HEK293 (cell line): ENCODE data around the gene ERFE.

Experiments used
- CTCF ChIA-PET: fragments of 350-600 bp; formaldehyde crosslinking; extraction: SDS; loops from one replicate; lab custom pipeline; 2021; ENCODE audit warnings: antibody characterized with exemption; lab: Yijun Ruan, JAX
- POLR2A ChIA-PET: fragments of 300-600 bp; formaldehyde crosslinking; extraction: SDS; loops from one replicate; lab custom pipeline; 2020; ENCODE audit warnings: antibody characterized with exemption, inconsistent platforms; lab: Yijun Ruan, JAX
- H3K27ac ChIP-seq: fragments of 200-500 bp; sonication (Bioruptor generic); 2 replicates; pipeline ENCODE4 v1.5.1; 2014; ENCODE audit warnings: low read depth, low read length, control low read depth, inconsistent platforms; ENCODE audit errors: extremely low read depth
- H3K36me3 ChIP-seq, 2 experiments: fragments of 200-500 bp in 1 of 2; sonication (Bioruptor generic) in 1 of 2; 1 replicate in 1 of 2; 2 replicates in 1 of 2; pipeline ENCODE4 v1.5.1; 2014 to 2017; ENCODE audit warnings: inconsistent platforms in 2 of 2, low read length in 2 of 2; ENCODE audit not compliant: control insufficient read depth in 2 of 2, insufficient read depth in 1 of 2
- H3K4me1 ChIP-seq: fragments of 200-500 bp; sonication (Bioruptor generic); 2 replicates; pipeline ENCODE4 v1.5.1; 2014; ENCODE audit warnings: mild to moderate bottlenecking, low read length, inconsistent platforms; ENCODE audit not compliant: control insufficient read depth, insufficient read depth
- H3K4me3 ChIP-seq: 2 replicates; pipeline ENCODE4 v1.5.1; 2011; ENCODE audit warnings: low read depth, mild to moderate bottlenecking, control low read depth, low read length, moderate library complexity
- H3K9me3 ChIP-seq: fragments of 200-500 bp; sonication (Bioruptor generic); 2 replicates; pipeline ENCODE4 v1.5.1; 2014; ENCODE audit warnings: low read depth, low read length, inconsistent platforms; ENCODE audit not compliant: control insufficient read depth, insufficient read depth
- CTCF ChIP-seq: fragments of 450-650 bp; formaldehyde crosslinking; IDR thresholded peaks from 2 replicates; pipeline ENCODE4 v1.5.1; 2016; ENCODE audit warnings: missing biosample characterization, missing genetic modification characterization
- HOXA7 ChIP-seq: sonication (generic); formaldehyde crosslinking; IDR thresholded peaks from 2 replicates; pipeline ENCODE4 v1.8.1; 2022; ENCODE audit warnings: missing genetic modification reagents, borderline replicate concordance
- ZFP69B ChIP-seq: fragments of 450-650 bp; formaldehyde crosslinking; IDR thresholded peaks from 2 replicates; pipeline ENCODE4 v1.5.1; 2016; ENCODE audit warnings: missing biosample characterization, missing genetic modification characterization
- ZNF10 ChIP-seq: fragments of 450-650 bp; formaldehyde crosslinking; IDR thresholded peaks from 2 replicates; pipeline ENCODE4 v1.5.1; 2017; ENCODE audit warnings: missing biosample characterization, missing genetic modification characterization
- ZNF114 ChIP-seq: fragments of 450-650 bp; formaldehyde crosslinking; IDR thresholded peaks from 2 replicates; pipeline ENCODE4 v1.5.0; 2017; ENCODE audit warnings: missing biosample characterization, missing genetic modification characterization
- ZNF335 ChIP-seq: fragments of 450-650 bp; formaldehyde crosslinking; conservative IDR thresholded peaks from 2 replicates; pipeline ENCODE4 v1.5.1; 2016; ENCODE audit warnings: missing biosample characterization, missing genetic modification characterization
- ZNF341 ChIP-seq: fragments of 450-650 bp; formaldehyde crosslinking; IDR thresholded peaks from 2 replicates; pipeline ENCODE4; 2016; ENCODE audit warnings: low read depth, missing biosample characterization, missing genetic modification characterization
- ZNF416 ChIP-seq: fragments of 450-650 bp; formaldehyde crosslinking; IDR thresholded peaks from 2 replicates; pipeline ENCODE4 v1.5.1; 2016; ENCODE audit warnings: missing biosample characterization, missing genetic modification characterization
- ZNF561 ChIP-seq: fragments of 450-650 bp; IDR thresholded peaks from 2 replicates; pipeline ENCODE4 v1.5.1; 2018; ENCODE audit warnings: missing biosample characterization, missing genetic modification characterization, borderline replicate concordance
- ZSCAN18 ChIP-seq: fragments of 450-650 bp; formaldehyde crosslinking; IDR thresholded peaks from 2 replicates; pipeline ENCODE4 v1.5.1; 2016; ENCODE audit warnings: missing biosample characterization, missing genetic modification characterization
- TF ChIP-seq, protein P1 (sequence below): fragments of 450-650 bp; formaldehyde crosslinking; IDR thresholded peaks from 2 replicates; pipeline ENCODE4 v1.5.1; 2017; ENCODE audit warnings: missing biosample characterization, missing genetic modification characterization

ERFE gene

GRCh38 chr2:238152771-238153688 is 5.7 kb upstream of the ERFE start:
- H3K27ac ChIP-seq, result no peak overlapping the region
- TF ChIP-seq ZNF561 (tag by site-specific recombination) (no peak), CTCF (tag by site-specific recombination) (peak; percentile 50), ZNF416 (tag by site-specific recombination) (no peak), ZNF341 (tag by site-specific recombination) (no peak), HOXA7 (CRISPR knock-in tag) (no peak)
- TF ChIP-seq, protein P1, sequence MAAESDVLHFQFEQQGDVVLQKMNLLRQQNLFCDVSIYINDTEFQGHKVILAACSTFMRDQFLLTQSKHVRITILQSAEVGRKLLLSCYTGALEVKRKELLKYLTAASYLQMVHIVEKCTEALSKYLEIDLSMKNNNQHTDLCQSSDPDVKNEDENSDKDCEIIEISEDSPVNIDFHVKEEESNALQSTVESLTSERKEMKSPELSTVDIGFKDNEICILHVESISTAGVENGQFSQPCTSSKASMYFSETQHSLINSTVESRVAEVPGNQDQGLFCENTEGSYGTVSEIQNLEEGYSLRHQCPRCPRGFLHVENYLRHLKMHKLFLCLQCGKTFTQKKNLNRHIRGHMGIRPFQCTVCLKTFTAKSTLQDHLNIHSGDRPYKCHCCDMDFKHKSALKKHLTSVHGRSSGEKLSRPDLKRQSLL (tag by site-specific recombination), result no peak
- CTCF ChIA-PET, result interaction anchor here (0.6 to 1.0 kb wide), 4 partner anchors 76 to 277 kb away, joined by 3 to 4 read pairs (median 3); no protein-coding TSS in a partner anchor
- no peaks in the 10 kb centered on the region for H3K9me3 ChIP-seq
- POLR2A ChIA-PET, result no interaction called here
- no peak overlapping the region for H3K4me3 ChIP-seq
- no peaks in the 10 kb centered on the region for H3K4me1 ChIP-seq
- H3K36me3 ChIP-seq, result no peaks in the 10 kb centered on the region

GRCh38 chr2:238154570-238154969 is 4.2 kb upstream of the ERFE start:
- TF ChIP-seq ZNF114 (tag by site-specific recombination), result no peak
- TF ChIP-seq ZNF10, result no peak
- ChIA-PET CTCF (interaction anchor here (0.9 to 1.2 kb wide), 2 partner anchors 8 to 10 kb away, joined by 3 to 4 read pairs; no protein-coding TSS in a partner anchor), POLR2A (no interaction called here)
- Histone ChIP-seq H3K9me3 (no peaks in the 10 kb centered on the region), H3K36me3 (no peaks in the 10 kb centered on the region), H3K27ac (no peak overlapping the region), H3K4me3 (no peak overlapping the region), H3K4me1 (no peaks in the 10 kb centered on the region)

DNA sequence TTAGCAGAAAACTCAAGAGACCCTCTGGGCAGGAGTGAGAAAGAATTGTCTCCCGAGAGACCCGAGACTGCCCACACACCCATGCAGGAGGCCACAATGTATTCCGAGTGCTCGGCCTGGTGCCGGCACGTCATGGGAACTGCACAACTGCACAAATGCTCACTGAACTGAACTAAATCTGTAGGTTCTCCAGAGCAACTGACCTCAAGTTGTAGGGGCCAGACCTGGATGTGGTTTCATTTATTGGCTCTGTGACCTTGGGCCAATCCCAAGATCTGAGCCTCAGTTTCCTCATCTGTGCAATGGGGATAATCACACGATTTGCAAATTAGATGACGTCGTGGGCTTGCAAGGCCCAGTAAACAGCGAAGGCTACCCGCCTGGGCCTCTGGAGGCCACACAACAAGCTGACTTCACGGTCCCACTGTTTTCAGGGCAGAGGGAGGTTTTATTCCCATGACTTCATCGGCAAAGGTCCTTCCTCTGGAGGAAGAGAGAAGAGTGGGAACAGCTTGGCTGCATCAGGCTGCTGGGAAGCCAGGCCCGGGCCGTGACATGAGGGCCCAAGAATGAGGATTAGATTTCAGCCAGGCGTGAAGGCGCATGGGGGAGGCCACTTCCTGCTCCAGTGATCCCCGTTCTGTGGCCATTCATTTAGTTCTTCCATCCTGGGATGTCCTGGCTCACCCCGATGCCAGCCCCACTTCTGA is 3.6 kb upstream of the ERFE start:
- H3K27ac ChIP-seq, result no peak overlapping the region
- POLR2A ChIA-PET, result no interaction called here

More for the DNA sequence above, 3.6 kb upstream of the ERFE start:
- Histone ChIP-seq H3K4me1 (no peaks in the 10 kb centered on the region; the same call in 1 of the 2 replicates), H3K36me3 (no peaks in the 10 kb centered on the region), H3K4me3 (no peak overlapping the region), H3K9me3 (no peaks in the 10 kb centered on the region)
- TF ChIP-seq ZFP69B (no peak), ZNF335 (tag by site-specific recombination) (0 out of 2 replicates have a peak, but pooled peaks have one; percentile 8), ZSCAN18 (tag by site-specific recombination) (no peak)
- CTCF ChIA-PET, result interaction anchor here (0.9 to 1.3 kb wide), 2 partner anchors 8 to 12 kb away, joined by 3 to 4 read pairs; no protein-coding TSS in a partner anchor
